Activated naive CD4-positive, alpha-beta T cell treated with anti-CD3 and anti-CD28 coated beads, Interleukin-2, amount 50 U/mL, for 16 hours (primary cell): Measurements from ENCODE around the gene CTAGE9.
"Not testable (repeated sequence)": the region's sequence is repeated elsewhere in the genome, so short reads cannot be mapped to it uniquely, and the experiment has no call there.

Experiments
- DNase-seq: peaks from one replicate; pipeline ENCODE4 v3.0.0-alpha.2; 2020

CTAGE9 gene

GRCh38 chr6:131710917-131711316 is at the start of gene CTAGE9:
Gene CTAGE9 (minus strand): TSS chr6:131711017. CDS start chr6:131711017, 0 bp downstream.
- not testable (repeated sequence) for DNase-seq

GRCh38 chr6:131758920-131759319 is 48.1 kb upstream of the CTAGE9 start:
- DNase-seq = no peak

GRCh38 chr6:131756039-131756438 is 45.2 kb upstream of the CTAGE9 start:
- DNase-seq = no peak

GRCh38 chr6:131755597-131755996 is 44.8 kb upstream of the CTAGE9 start:
- DNase-seq = no peak

GRCh38 chr6:131754715-131755567 is 44.1 kb upstream of the CTAGE9 start:
- no peak for DNase-seq

GRCh38 chr6:131754088-131754487 is 43.3 kb upstream of the CTAGE9 start:
- DNase-seq = no peak

GRCh38 chr6:131751012-131751715 is 40.3 kb upstream of the CTAGE9 start:
- DNase-seq = not testable (repeated sequence)

GRCh38 chr6:131749023-131749422 is 38.2 kb upstream of the CTAGE9 start:
- DNase-seq = no peak

- no peak for DNase-seq
Observed at GRCh38 chr6:131747821-131748353, 37.1 kb upstream of the CTAGE9 start.

GRCh38 chr6:131745476-131745875 is 34.7 kb upstream of the CTAGE9 start:
- DNase-seq = no peak

GRCh38 chr6:131744432-131745287 is 33.8 kb upstream of the CTAGE9 start:
- no peak for DNase-seq

- no peak for DNase-seq
Observed at GRCh38 chr6:131741688-131742393, 31.0 kb upstream of the CTAGE9 start.

GRCh38 chr6:131740161-131740560 is 29.3 kb upstream of the CTAGE9 start:
- DNase-seq = no peak

GRCh38 chr6:131739136-131739535 is 28.3 kb upstream of the CTAGE9 start:
- DNase-seq = no peak

GRCh38 chr6:131736811-131737210 is 26.0 kb upstream of the CTAGE9 start:
- DNase-seq = no peak

GRCh38 chr6:131736003-131736596 is 25.3 kb upstream of the CTAGE9 start:
- no peak for DNase-seq

GRCh38 chr6:131733376-131734016 is 22.7 kb upstream of the CTAGE9 start:
- DNase-seq = no peak

GRCh38 chr6:131731224-131731623 is 20.4 kb upstream of the CTAGE9 start:
- DNase-seq = no peak

- no peak for DNase-seq
Observed at GRCh38 chr6:131730264-131730663, 19.4 kb upstream of the CTAGE9 start.

GRCh38 chr6:131729550-131729949 is 18.7 kb upstream of the CTAGE9 start:
- DNase-seq = no peak

- no peak for DNase-seq
Observed at GRCh38 chr6:131728296-131728939, 17.6 kb upstream of the CTAGE9 start.
